ENCODE data around the gene RIC3.

The RIC3 gene

GRCh38 chr11:8168485-8169257 lies at the start of gene RIC3:
RIC3 (minus strand) TSS chr11:8169025; CDS start chr11:8168989, 36 bp downstream.
- peak; percentile 62 for DNase-seq

GRCh38 chr11:8218409-8218808 lies 49.6 kb upstream of the RIC3 start:
- Mint-ChIP-seq H3K4me3 (no peak overlapping the region), H3K9me3 (no peaks in the 10 kb centered on the region), H3K27ac (no peak overlapping the region), H3K4me1 (no peaks in the 10 kb centered on the region), H3K27me3 (no peaks in the 10 kb centered on the region), H3K36me3 (no peaks in the 10 kb centered on the region)
- DNase-seq (no peak), ATAC-seq (replicated peaks) (no peak)

More at GRCh38 chr11:8168485-8169257, at the start of gene RIC3:
- Mint-ChIP-seq H3K4me1 (peaks cover 13 to 36% of the 10 kb centered on the region in 2 donors), H3K36me3 (peaks cover 1 to 7% of the 10 kb centered on the region in 2 donors), H3K4me3 (peak within 1 kb of the TSS; percentile 92 to 98), H3K9me3 (no peaks in the 10 kb centered on the region), H3K27ac (peak within 1 kb of the TSS; percentile 48), H3K27me3 (peaks cover 43 to 50% of the 10 kb centered on the region in 2 donors)
- ATAC-seq (replicated peaks): peak; percentile 86 to 92

GRCh38 chr11:8217926-8218325 lies 49.1 kb upstream of the RIC3 start:
- no peak for ATAC-seq (replicated peaks)
- no peaks in the 10 kb centered on the region for H3K27me3 Mint-ChIP-seq

GRCh38 chr11:8217136-8217535 lies 48.3 kb upstream of the RIC3 start:
- no peak for ATAC-seq (replicated peaks)
- H3K4me3 Mint-ChIP-seq: no peak overlapping the region
- no peak overlapping the region for H3K27ac Mint-ChIP-seq
- no peak for DNase-seq
- no peaks in the 10 kb centered on the region for H3K9me3 Mint-ChIP-seq
- H3K4me1 Mint-ChIP-seq: no peaks in the 10 kb centered on the region
- H3K36me3 Mint-ChIP-seq: no peaks in the 10 kb centered on the region
- H3K27me3 Mint-ChIP-seq: no peaks in the 10 kb centered on the region

More at GRCh38 chr11:8217926-8218325, 49.1 kb upstream of the RIC3 start:
- H3K36me3 Mint-ChIP-seq: no peaks in the 10 kb centered on the region
- H3K27ac Mint-ChIP-seq: no peak overlapping the region
- H3K9me3 Mint-ChIP-seq: no peaks in the 10 kb centered on the region
- no peak for DNase-seq
- no peak overlapping the region for H3K4me3 Mint-ChIP-seq
- H3K4me1 Mint-ChIP-seq: no peaks in the 10 kb centered on the region

- no peaks in the 10 kb centered on the region for H3K9me3 Mint-ChIP-seq
- H3K27me3 Mint-ChIP-seq: no peaks in the 10 kb centered on the region
- H3K4me1 Mint-ChIP-seq: peaks cover 0 to 6% of the 10 kb centered on the region in 2 donors
- H3K27ac Mint-ChIP-seq: no peak overlapping the region
- H3K36me3 Mint-ChIP-seq: no peaks in the 10 kb centered on the region
- no peak overlapping the region for H3K4me3 Mint-ChIP-seq
- DNase-seq (no peak), ATAC-seq (replicated peaks) (no peak)
These were observed 44.6 kb upstream of the RIC3 start for GRCh38 chr11:8213376-8213775.

GRCh38 chr11:8209208-8209807 lies 40.5 kb upstream of the RIC3 start:
- Mint-ChIP-seq H3K27ac (no peak overlapping the region), H3K36me3 (no peaks in the 10 kb centered on the region), H3K9me3 (no peaks in the 10 kb centered on the region), H3K27me3 (no peaks in the 10 kb centered on the region), H3K4me1 (peaks cover 16 to 38% of the 10 kb centered on the region in 2 donors), H3K4me3 (no peak overlapping the region)
- peak; percentile 35 for DNase-seq
- ATAC-seq (replicated peaks): peak; percentile 31 to 50

GRCh38 chr11:8207080-8208000 lies 38.5 kb upstream of the RIC3 start:
- Mint-ChIP-seq H3K4me1 (peaks cover 26 to 53% of the 10 kb centered on the region in 2 donors), H3K4me3 (peak overlapping the region; percentile 78 to 81), H3K36me3 (no peaks in the 10 kb centered on the region), H3K27me3 (no peaks in the 10 kb centered on the region), H3K27ac (peak overlapping the region; percentile 91), H3K9me3 (peaks cover 0 to 2% of the 10 kb centered on the region in 2 donors)
- ATAC-seq (replicated peaks) (peak in 1 of 2 donors; percentile 2), DNase-seq (no peak)

GRCh38 chr11:8206251-8207079 lies 37.6 kb upstream of the RIC3 start:
- Mint-ChIP-seq H3K36me3 (no peaks in the 10 kb centered on the region), H3K4me1 (peaks cover 33 to 62% of the 10 kb centered on the region in 2 donors), H3K27ac (peak overlapping the region; percentile 91), H3K4me3 (peak overlapping the region; percentile 78 to 81), H3K27me3 (no peaks in the 10 kb centered on the region), H3K9me3 (peaks cover 0 to 2% of the 10 kb centered on the region in 2 donors)
- DNase-seq (peak; percentile 26), ATAC-seq (replicated peaks) (peak; percentile 43 to 58)

- Mint-ChIP-seq H3K4me3 (no peak overlapping the region), H3K36me3 (no peaks in the 10 kb centered on the region), H3K9me3 (peaks cover 0 to 2% of the 10 kb centered on the region in 2 donors), H3K27ac (peak overlapping the region; percentile 20), H3K27me3 (no peaks in the 10 kb centered on the region), H3K4me1 (peaks cover 33 to 63% of the 10 kb centered on the region in 2 donors)
- DNase-seq (no peak), ATAC-seq (replicated peaks) (no peak)
These were observed 36.7 kb upstream of the RIC3 start for GRCh38 chr11:8205566-8205965.

- Mint-ChIP-seq H3K9me3 (peaks cover 0 to 2% of the 10 kb centered on the region in 2 donors), H3K4me1 (peaks cover 33 to 63% of the 10 kb centered on the region in 2 donors), H3K27me3 (peaks cover 0 to 3% of the 10 kb centered on the region in 2 donors), H3K36me3 (no peaks in the 10 kb centered on the region), H3K4me3 (no peak overlapping the region), H3K27ac (peak overlapping the region; percentile 67)
- ATAC-seq (replicated peaks) (no peak), DNase-seq (no peak)
These were observed 35.8 kb upstream of the RIC3 start for GRCh38 chr11:8204596-8204995.

GRCh38 chr11:8204025-8204424 lies 35.2 kb upstream of the RIC3 start:
- no peak for DNase-seq
- Mint-ChIP-seq H3K36me3 (no peaks in the 10 kb centered on the region), H3K4me3 (no peak overlapping the region), H3K9me3 (peaks cover 0 to 2% of the 10 kb centered on the region in 2 donors), H3K27me3 (peaks cover 0 to 4% of the 10 kb centered on the region in 2 donors), H3K27ac (peak overlapping the region; percentile 67), H3K4me1 (peaks cover 33 to 60% of the 10 kb centered on the region in 2 donors)
- ATAC-seq (replicated peaks): no peak

- peaks cover 0 to 2% of the 10 kb centered on the region in 2 donors for H3K9me3 Mint-ChIP-seq
- H3K27me3 Mint-ChIP-seq: peaks cover 0 to 4% of the 10 kb centered on the region in 2 donors
- H3K36me3 Mint-ChIP-seq: no peaks in the 10 kb centered on the region
- H3K4me3 Mint-ChIP-seq: no peak overlapping the region
- peaks cover 33 to 58% of the 10 kb centered on the region in 2 donors for H3K4me1 Mint-ChIP-seq
- DNase-seq (no peak), ATAC-seq (replicated peaks) (no peak)
- no peak overlapping the region for H3K27ac Mint-ChIP-seq
These were observed 34.5 kb upstream of the RIC3 start for GRCh38 chr11:8203414-8203715.

- Mint-ChIP-seq H3K4me3 (peak overlapping the region in 1 of 2 donors; percentile 31), H3K27me3 (peaks cover 0 to 4% of the 10 kb centered on the region in 2 donors), H3K36me3 (no peaks in the 10 kb centered on the region), H3K4me1 (peaks cover 36 to 58% of the 10 kb centered on the region in 2 donors), H3K9me3 (peaks cover 0 to 2% of the 10 kb centered on the region in 2 donors), H3K27ac (peak overlapping the region; percentile 4)
- DNase-seq (no peak), ATAC-seq (replicated peaks) (peak; percentile 1 to 12)
These were observed 33.9 kb upstream of the RIC3 start for GRCh38 chr11:8202516-8203413.
